Sigmoid colon (tissue), 7 donors: ENCODE results near the gene SCTR. TPM values are rescaled to one million over a fixed set of nuclear protein-coding genes. Genes with fewer than 3 reads are reported as not detected.
A peak's percentile ranks its signal among the peaks of the same experiment; 100 is the strongest.

Experiments
- DNase-seq: peaks from one replicate; pipeline ENCODE4 v3.0.0-alpha.2; 2019
- H3K27ac ChIP-seq, 4 donors: fragments of 200-600 bp; sonication (generic); one replicate each; pipeline ENCODE4 v1.5.1; 2016 to 2019; ENCODE audit warnings: mild to moderate bottlenecking in 1 of 4
- H3K27me3 ChIP-seq, 3 donors: fragments of 200-600 bp; sonication (generic); one replicate each; pipeline ENCODE4 v1.5.1; 2019; ENCODE audit warnings: mild to moderate bottlenecking in 1 of 3
- H3K36me3 ChIP-seq, 4 donors: fragments of 200-600 bp; sonication (generic); one replicate each; pipeline ENCODE4 v1.5.1; 2016 to 2019
- H3K4me1 ChIP-seq, 4 donors: fragments of 200-600 bp; sonication (generic); one replicate each; pipeline ENCODE4 v1.5.1; 2017 to 2019
- H3K4me3 ChIP-seq, 4 donors: fragments of 200-600 bp; sonication (generic); one replicate each; pipeline ENCODE4 v1.5.1; 2017 to 2019; ENCODE audit warnings: mild to moderate bottlenecking in 2 of 4, moderate library complexity in 1 of 4
- H3K9me3 ChIP-seq, 4 donors: fragments of 200-600 bp in 3 of 4; sonication (generic) in 3 of 4; one replicate each; pipeline versions ENCODE4 v1.5.1 to v1.6.1; 2013 to 2019
- CTCF ChIP-seq, 4 experiments: fragments of 450-650 bp in 3 of 4; fragments of 200-600 bp in 1 of 4; IDR thresholded peaks; one replicate each; pipeline ENCODE4 v1.5.1; 2016 to 2019; ENCODE audit warnings: antibody characterized with exemption in 4 of 4, mild to moderate bottlenecking in 3 of 4, moderate library complexity in 2 of 4
- EP300 ChIP-seq, 4 donors: sonication (generic); formaldehyde crosslinking; IDR thresholded peaks; one replicate each; pipeline ENCODE4 v1.6.1; 2017; ENCODE audit warnings: antibody characterized with exemption in 4 of 4
- POLR2A ChIP-seq, 2 donors: fragments of 450-650 bp; IDR thresholded peaks; one replicate each; pipeline ENCODE4 v1.6.1; 2016; ENCODE audit warnings: antibody characterized with exemption in 2 of 2, mild to moderate bottlenecking in 2 of 2, moderate library complexity in 2 of 2
- POLR2AphosphoS5 ChIP-seq, 4 donors: sonication (generic); formaldehyde crosslinking; IDR thresholded peaks; one replicate each; pipeline ENCODE4 v1.6.1; 2017; ENCODE audit warnings: antibody characterized with exemption in 4 of 4
- WGBS, 2 donors: extraction: QIAGEN DNeasy Blood & Tissue Kit; methylation state at CpG; one replicate each; pipeline ENCODE4 v1.1.7; 2013; 5-methylcytosine and 5-hydroxymethylcytosine counted together
- intact Hi-C: fragments of 100-400 bp; cut with DNase I; formaldehyde crosslinking; loops from one replicate; pipeline ENCODE4 v1.15.1; 2023
- polyA plus RNA-seq, 3 donors: library from polyadenylated mRNA; stranded (reverse); fragments of 200-250 nt; gene quantifications; one replicate each; pipeline ENCODE4 v1.2.3, GENCODE V29; 2013
- total RNA-seq, 4 donors: library from RNA; depleted of rRNA; stranded (reverse); fragments of >200 nt; gene quantifications; one replicate each; pipeline ENCODE4 v1.1.0, GENCODE V29; 2016
- donor health status: healthy with polysubstance abuse.
- donor health status: Bipolar disorder and iron deficiency.
- donor health status: healthy.

SCTR gene
- total and polyA plus RNA-seq, 7 donors = 0.16 TPM; not detected in 6

GRCh38 chr2:119469131-119469530 lies 55.2 kb downstream of the SCTR start:
- H3K9me3 ChIP-seq = no peaks in the 10 kb centered on the region

GRCh38 chr2:119468154-119468955 lies 55.9 kb downstream of the SCTR start:
- intact Hi-C loops = no loop called here
- Histone ChIP-seq H3K36me3 (no peaks in the 10 kb centered on the region), H3K27ac (no peak overlapping the region), H3K27me3 (no peaks in the 10 kb centered on the region), H3K4me1 (no peaks in the 10 kb centered on the region), H3K9me3 (no peaks in the 10 kb centered on the region), H3K4me3 (no peak overlapping the region)
- WGBS, 2 donors = 67 to 68% methylated on average over 3 of the region's 3 CpGs
- DNase-seq = peak; percentile 13
- TF ChIP-seq POLR2A (IDR thresholded peaks at IDR 0.05) (no peak), POLR2AphosphoS5 (IDR thresholded peaks at IDR 0.05) (no peak), EP300 (IDR thresholded peaks at IDR 0.05) (no peak), CTCF (IDR thresholded peaks at IDR 0.05) (no peak)

More at GRCh38 chr2:119469131-119469530, 55.2 kb downstream of the SCTR start:
- Histone ChIP-seq H3K4me3 (no peak overlapping the region), H3K36me3 (no peaks in the 10 kb centered on the region), H3K4me1 (no peaks in the 10 kb centered on the region), H3K27me3 (no peaks in the 10 kb centered on the region), H3K27ac (no peak overlapping the region)
- intact Hi-C loops = no loop called here
- TF ChIP-seq POLR2AphosphoS5 (IDR thresholded peaks at IDR 0.05) (no peak), CTCF (IDR thresholded peaks at IDR 0.05) (no peak), POLR2A (IDR thresholded peaks at IDR 0.05) (no peak), EP300 (IDR thresholded peaks at IDR 0.05) (no peak)
- WGBS, 2 donors = 78 to 89% methylated on average over 6 of the region's 6 CpGs
- DNase-seq = no peak

GRCh38 chr2:119466373-119466772 lies 57.9 kb downstream of the SCTR start:
- Histone ChIP-seq H3K27ac (no peak overlapping the region), H3K36me3 (no peaks in the 10 kb centered on the region), H3K4me3 (no peak overlapping the region), H3K9me3 (no peaks in the 10 kb centered on the region), H3K4me1 (no peaks in the 10 kb centered on the region), H3K27me3 (no peaks in the 10 kb centered on the region)
- intact Hi-C loops = no loop called here
- no peak for DNase-seq
- TF ChIP-seq EP300 (IDR thresholded peaks at IDR 0.05) (no peak), CTCF (IDR thresholded peaks at IDR 0.05) (no peak), POLR2AphosphoS5 (IDR thresholded peaks at IDR 0.05) (no peak), POLR2A (IDR thresholded peaks at IDR 0.05) (no peak)
- WGBS, 2 donors = 75 to 83% methylated on average over 4 of the region's 4 CpGs

- Histone ChIP-seq H3K9me3 (no peaks in the 10 kb centered on the region), H3K27me3 (no peaks in the 10 kb centered on the region), H3K4me1 (no peaks in the 10 kb centered on the region), H3K4me3 (no peak overlapping the region), H3K27ac (no peak overlapping the region), H3K36me3 (no peaks in the 10 kb centered on the region)
- no peak for TF ChIP-seq POLR2AphosphoS5 (IDR thresholded peaks at IDR 0.05)
- no peak for TF ChIP-seq POLR2A (IDR thresholded peaks at IDR 0.05)
- TF ChIP-seq EP300 (IDR thresholded peaks at IDR 0.05) = no peak
- TF ChIP-seq CTCF (IDR thresholded peaks at IDR 0.05) = no peak
- intact Hi-C loops = no loop called here
- DNase-seq = no peak
- WGBS, 2 donors = 95 to 96% methylated on average over 11 of the region's 11 CpGs
Observed at GRCh38 chr2:119465687-119466086, 58.6 kb downstream of the SCTR start.
